CD4-positive, alpha-beta T cell treated with Interleukin-17A for 1 hour (primary cell): ENCODE measurements around the gene TRIL.

Experiments used
- DNase-seq: peaks from one replicate; pipeline ENCODE4 v3.0.0-alpha.2; 2020

Gene TRIL, protein sequence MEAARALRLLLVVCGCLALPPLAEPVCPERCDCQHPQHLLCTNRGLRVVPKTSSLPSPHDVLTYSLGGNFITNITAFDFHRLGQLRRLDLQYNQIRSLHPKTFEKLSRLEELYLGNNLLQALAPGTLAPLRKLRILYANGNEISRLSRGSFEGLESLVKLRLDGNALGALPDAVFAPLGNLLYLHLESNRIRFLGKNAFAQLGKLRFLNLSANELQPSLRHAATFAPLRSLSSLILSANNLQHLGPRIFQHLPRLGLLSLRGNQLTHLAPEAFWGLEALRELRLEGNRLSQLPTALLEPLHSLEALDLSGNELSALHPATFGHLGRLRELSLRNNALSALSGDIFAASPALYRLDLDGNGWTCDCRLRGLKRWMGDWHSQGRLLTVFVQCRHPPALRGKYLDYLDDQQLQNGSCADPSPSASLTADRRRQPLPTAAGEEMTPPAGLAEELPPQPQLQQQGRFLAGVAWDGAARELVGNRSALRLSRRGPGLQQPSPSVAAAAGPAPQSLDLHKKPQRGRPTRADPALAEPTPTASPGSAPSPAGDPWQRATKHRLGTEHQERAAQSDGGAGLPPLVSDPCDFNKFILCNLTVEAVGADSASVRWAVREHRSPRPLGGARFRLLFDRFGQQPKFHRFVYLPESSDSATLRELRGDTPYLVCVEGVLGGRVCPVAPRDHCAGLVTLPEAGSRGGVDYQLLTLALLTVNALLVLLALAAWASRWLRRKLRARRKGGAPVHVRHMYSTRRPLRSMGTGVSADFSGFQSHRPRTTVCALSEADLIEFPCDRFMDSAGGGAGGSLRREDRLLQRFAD

DNA sequence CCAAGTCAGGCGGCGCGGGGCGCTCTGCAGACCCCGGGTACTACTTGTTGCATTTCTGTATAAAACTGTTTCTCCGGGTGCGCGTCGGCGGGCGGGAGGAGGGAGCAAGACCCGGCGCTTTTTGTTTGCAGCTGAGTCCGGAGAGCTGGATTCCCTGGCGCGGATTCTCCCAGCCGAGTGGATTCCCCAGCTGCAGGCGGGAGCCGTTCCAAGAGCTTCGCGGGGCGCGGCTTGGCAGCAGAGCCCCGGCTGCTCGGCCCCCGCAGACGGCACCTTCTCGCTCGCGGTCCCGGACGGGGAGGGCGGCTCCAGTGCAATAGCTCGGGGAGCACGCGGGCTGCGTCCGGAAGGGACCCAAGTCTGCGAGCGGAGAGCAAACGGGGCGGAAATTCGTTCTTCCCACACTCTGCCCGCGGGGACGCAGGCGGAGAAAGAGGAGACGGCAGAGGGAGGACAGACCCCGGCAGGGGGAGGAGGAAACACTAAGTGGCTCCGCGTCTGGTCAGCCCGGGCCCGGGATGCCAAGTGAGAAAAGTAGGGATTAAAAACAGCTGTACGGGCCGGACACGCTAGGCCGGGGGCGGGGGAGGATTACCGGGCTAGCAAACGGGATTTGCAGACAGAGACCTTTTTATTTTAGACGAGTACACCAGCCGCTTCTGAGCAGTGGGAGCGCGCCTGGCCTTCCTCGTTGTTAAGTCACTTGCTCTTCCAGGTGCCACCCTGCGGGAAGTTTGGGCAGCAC, at the start of gene TRIL:
Gene TRIL, minus strand, starts transcription at position 96 of the 745 bp plus-strand sequence. CDS start 284 bp downstream, outside the sequence.
- DNase-seq: no peak

DNA sequence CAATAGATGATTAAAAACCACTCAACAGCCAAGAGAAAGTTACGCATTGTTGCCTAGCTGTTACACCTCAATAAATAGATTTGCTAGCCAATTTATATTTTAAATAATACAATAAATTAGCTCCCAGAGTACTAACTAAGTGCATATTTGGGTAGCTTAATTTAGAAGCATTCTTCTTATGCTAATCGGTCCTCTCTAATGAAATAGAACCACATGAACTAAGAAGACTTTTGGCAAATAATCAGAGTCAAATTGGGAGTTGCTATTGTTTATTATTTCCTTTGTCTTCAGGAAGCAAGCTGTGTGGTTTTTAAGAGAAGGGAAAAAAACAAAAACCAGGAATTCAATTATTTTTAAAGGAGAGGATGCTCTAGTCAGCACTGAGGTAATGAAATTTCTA, 49.0 kb upstream of the TRIL start:
- DNase-seq: no peak

DNA sequence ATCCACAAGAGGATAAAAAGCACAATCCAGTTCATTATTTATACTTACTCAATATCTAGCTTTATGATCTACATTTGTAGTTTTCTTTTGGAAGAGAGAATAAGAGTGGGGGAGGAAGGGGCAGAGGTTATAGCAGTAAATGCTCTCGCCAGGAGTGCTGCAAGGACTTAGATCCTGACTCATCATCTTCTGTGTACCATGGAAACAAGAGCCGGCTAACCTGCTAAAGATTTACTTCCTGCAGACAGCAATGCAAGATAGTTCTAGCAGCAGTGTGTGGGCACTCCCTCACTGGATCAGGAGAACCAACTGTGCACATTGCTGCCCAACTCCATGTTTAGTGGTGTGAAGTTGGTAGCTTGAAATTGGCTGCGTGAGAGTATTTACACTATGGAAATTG, 47.7 kb upstream of the TRIL start:
- DNase-seq: no peak

DNA sequence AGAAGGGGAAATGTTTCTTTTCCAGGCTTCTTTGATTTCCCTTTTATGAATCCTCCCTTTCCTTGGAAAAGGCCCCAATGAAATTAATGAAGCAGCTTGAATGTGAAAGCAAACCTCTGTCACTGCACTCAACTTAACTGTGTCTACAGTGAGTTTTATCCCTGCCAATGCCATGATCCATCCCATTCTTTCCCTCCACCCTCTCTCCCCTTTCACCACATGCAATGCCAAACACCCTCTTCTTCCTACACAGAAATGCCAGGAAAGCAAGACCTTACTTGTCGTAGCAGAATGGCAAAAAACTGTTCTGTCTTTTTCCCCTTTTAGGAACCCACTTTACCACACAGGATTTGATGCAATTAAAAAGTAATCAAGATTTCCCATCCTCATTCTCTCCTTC, 47.3 kb upstream of the TRIL start:
- DNase-seq: no peak

DNA sequence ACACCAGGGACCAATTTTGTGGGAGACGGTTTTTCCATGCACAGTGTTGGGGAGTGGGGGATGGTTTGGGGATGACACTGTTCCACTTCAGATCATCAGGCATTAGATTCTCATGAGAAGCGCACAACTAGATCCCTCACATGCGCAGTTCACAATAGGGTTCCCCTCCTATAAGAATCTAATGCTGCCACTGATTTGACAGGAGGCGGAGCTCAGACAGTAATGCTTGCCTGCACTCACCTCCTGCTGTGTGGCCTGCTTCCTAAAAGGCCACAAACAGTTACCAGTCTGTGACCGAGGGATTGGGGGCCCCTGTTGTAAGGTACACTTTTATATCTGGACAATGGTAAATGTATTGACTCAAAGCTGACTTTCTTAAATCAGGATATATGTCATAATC, 45.6 kb upstream of the TRIL start:
- DNase-seq: no peak

DNA sequence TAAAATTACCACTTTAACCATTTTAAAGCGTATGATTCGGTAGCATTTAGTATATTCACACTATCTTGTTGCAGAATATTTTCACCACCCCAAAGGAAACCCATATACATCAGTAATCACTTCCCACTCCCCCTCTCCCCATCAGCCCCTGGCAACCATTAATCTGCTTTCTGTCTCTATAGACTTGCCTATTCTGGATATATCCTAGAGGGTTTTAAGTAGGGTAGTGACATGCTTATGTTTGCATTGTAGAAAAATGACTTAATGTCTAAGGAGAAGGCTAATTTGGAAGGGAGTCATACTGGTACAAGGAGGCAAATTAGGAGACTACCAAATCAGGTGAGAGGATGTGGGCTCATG, 42.6 kb upstream of the TRIL start:
- no peak for DNase-seq

DNA sequence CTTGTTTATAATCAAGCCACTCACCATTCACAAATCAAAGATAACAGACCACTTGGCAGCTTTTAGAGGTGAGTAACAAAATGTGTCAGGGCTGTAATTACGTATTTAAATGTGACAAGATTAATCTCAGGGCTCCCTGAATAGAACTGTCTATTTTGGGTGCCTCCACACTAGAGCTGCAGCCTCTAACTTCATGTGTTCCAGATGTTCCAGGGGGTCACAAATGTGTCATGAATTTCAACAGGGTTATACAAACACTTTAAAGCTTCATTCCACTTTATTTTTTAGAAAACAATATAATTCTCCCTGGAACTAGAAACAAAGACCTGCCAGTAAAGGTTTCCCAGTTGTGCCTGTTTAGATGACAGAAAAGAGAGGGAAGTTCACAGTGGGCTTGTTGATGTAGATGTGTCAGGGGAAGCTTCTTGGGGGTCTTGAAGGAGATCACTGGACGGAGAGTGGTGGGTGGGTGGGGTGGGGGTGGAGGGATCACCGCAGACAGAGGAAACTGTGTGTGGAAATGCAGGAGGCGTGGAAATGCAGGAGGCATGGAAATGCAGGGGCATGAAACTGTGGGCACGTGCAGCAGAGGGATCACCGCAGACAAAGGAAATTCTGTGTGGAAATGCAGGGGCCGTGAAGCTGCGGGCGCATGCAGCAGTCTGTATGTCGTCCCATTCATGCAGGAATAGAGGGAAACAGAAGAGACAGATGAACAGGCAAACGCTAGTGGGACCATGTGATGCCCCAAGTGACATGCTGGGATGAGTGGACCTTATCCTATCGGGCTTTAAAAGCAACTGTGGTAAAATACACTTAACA, 42.0 kb upstream of the TRIL start:
- no peak for DNase-seq

DNA sequence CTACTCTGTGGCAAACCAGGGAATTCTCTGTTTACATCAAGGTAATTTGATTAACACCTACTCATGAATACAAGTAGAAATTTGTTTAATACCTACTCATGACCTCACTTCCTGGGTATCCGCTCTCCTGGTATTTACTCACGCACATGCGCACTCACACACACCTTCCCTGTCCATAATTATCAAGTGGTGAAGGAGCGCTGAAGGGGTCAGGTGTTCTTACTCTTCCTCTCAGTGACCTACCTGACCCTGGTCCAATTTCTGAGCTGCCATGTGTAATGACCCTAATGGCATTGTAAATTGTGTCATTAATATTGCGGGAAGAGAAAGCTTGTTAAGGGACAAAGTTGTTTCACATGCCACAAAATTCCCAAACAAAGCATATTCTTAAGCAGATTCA, 41.3 kb upstream of the TRIL start:
- DNase-seq: no peak

DNA sequence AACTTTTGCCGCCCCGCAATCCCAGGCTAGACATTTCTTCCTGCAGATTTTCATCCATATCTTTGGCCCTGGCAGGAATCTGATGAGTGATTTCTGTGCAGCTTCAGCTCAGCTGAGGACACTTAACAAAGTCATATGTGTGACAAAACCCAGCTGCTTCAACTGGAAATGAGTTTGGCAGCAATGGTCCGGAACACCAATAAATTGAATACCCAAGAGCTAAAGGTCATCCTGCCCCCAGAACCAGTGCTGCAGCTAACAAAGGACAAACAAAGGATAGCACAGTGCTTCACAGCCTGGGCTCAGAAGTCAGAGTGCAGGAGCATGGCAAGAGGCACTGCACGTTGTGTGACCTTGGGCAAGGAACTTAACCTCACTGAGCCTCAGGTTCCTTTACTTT, 40.0 kb upstream of the TRIL start:
- DNase-seq: no peak

DNA sequence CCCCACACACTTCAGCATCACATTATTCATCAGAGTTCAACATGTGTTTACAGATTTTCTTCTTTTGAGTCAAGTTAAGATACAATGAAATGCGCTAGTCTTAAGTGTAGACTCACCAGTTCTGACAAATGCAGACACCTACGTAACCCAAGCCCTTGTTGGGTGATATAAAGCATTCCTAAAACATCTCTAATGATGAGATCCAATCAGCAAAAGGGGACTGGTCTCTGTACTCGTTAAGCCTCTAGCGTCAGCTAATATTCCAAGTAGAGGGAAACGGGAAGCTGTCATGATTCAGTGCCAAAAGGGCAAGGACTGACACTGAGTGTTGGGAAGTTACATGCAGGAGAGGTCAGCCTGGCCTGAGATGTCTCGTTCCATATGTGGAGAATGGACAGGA, 38.7 kb upstream of the TRIL start:
- DNase-seq: no peak

DNA sequence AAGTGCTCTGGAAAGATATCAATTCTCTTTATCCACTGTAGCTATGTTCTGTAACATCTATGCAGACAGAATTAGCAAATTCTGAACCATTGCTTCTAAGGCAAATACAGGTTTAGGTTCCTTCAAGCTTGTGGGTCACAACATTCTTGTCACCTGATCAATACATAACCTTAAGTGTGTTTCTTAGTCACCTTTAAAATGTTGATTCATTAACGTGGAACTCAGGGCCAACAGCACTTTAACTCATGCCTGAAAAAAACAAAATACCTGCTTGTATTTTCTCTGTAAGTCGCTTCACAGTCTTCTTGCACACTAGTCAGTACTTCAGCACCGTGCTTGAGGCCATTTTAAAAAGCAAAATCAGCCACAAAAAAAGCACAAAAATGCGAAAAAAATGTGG, 35.2 kb upstream of the TRIL start:
- DNase-seq: no peak

DNA sequence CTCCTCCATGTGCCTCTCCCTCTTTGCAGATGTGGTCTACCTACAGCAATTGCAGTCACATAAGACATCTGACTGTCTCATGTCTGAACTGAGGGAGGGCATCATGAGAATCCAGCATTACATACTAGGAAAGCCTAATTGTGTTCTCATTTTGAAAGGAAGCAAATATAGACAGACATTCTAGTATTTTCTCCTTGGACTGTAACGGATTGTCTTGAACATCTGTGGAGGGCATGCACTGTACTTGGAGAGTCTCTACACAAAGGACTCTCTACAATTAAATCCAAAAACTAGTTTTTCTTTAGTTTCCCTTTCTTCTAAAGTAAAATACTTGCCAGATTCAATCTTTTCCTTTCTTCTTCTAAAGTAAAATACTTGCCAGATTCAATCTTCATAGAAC, 34.7 kb upstream of the TRIL start:
- DNase-seq: no peak

DNA sequence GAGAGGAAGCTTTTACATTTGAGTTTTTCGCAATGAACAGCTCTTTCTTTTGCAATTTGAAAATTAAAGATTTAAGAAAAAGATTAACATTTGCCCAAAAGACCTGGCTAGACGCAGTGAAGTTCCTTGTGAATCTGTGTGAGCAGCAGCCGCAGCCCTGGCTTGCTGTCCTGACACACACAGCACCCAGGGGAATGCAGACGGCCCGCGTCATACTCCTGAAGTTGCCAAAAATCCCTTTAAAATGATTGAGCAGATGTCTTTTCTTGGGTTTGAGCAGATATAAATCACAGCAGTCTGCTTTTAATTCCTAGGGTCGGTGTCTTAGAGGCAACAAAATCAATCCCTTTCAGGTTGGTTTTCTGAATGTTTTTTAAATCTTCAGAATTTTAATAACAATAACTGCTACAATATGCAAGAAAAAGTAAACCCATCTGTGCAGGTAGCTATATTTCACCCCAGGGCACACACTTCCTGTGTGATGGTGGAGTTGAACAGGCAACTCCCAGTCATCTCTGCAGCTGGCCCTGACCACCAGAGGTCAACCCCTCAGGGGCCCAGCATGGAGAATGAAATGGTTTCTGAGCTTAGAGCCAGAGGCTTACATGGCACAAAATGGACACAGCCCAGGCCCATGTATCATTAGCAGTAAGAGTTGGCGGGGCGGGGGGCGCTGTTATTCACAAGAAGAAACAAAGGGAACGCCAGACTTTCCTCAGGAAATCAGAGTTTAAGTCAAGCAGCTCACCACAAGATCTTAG, 32.2 kb upstream of the TRIL start:
- DNase-seq: no peak

DNA sequence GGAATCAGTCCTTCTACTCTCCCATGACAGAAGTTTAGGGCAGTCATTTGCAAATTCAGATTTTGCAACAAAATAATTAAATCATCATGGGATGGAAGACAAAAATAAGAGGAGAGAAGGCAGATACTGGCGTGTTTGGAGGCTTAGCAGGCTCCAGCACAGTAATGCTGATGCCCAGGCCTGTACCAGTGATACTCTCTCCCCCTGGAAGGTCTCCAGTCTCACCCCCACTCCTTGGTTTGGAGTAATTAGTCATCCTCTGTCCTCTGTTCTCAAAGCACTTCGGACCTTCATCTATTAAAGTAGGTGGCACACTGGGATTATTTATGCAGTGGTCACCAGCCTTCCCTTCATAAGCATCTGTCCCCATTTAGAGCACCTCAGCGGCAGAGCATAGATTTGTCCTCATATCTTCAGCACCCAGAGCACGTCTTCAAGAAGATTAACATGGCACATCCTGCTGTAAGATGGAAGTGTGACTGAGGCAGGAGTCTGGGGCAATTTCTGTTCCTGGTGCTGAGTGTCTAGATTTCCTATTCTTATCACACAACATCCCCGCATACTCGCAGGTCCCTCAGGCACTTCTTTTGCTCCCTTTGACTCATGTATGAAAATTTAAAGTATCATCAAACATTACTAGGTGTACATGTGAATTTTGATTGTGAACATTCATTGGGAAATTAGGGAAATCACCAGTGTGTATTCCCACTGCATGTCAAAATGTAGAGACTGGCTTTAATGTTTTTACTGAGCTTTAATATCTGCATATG, 31.3 kb upstream of the TRIL start:
- DNase-seq: no peak

DNA sequence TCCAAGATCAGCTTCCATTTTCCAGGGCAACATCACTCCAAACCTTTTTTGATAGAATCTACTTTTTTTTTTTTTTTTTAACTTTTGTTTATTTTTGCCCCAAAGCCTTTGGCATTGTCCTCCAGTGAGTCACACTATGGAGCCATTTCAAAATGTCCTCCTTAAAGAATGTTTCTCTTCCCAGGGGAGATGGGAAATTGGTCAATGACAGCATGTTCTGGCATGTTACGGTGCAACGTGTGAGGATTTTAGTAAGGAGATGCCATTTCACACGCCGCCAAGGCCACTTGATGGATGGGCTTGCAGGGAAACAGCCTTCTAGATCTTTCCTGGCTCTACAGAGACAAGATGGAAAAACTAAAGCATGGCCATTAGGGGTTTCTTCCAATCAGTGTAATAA, 30.7 kb upstream of the TRIL start:
- DNase-seq: no peak

DNA sequence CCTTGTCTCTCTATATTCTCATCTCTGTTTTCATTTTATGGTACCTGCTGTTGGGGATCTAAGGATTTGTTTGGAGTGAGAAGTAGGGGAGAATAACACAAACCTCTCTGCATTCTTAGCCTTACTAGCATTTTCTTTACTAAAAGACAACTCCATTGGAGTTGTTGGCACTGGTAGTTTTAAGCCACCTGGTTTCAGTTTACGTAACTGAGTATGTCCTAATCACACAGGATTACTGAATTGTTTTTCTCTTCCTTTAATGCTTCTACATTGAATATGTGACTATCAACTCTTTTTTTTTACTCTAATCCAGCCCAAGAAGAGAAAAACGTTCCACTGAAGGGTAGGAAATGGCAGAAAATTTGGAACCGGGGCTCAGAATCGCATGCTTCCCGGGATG, 30.0 kb upstream of the TRIL start:
- DNase-seq: no peak

DNA sequence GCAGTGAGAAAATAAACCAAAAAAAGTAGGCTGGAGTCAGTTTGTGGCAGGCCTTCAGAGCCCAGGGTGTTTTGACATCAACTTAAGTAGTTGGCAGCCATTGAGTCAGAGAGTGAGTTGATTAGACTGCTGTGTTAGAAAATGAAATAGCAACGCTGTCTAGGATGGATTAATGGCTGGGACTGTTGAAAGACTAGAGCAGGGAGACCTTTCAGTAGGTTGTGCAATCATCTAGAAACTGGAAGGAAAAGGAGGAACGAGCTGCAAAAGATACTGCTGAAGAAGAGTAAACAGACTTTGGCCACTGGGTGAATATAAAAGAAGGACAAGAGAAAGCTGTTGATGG, 28.6 kb upstream of the TRIL start:
- no peak for DNase-seq

DNA sequence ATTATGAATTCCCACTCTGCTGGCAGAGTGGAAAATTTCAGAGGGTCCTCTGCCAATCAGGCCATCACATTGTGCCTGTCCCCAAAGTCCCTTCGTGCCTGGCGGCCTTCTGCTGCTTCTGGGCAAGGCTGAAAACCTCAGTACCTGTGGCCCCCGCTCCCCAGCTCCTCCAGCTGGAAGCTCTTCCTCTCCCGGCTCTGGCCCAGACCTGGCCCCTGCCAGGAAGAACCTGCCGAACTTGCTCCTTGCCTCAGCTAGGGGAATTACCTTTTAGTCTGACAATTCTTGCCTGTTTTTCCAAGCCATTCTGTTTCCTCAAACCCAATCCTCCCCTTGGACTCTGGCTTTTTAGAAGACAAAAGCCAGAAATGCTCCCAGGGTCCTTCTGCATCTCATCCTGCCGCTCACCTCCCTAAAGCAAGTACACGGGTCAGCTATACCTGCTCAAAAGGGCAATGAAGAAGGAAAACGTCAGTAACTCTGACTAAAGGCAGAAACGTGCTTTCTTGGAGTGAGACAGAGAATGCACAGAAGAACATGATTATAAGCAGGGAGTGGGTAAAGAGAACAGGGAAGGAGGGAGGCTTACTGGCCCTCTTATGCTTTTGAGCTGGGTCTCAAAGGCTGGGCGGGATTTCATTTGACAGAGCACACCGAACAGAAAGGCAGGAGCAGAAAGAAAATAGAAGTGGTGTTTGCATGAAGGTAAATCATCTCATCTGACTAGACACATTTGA, 28.1 kb upstream of the TRIL start:
- DNase-seq: no peak

DNA sequence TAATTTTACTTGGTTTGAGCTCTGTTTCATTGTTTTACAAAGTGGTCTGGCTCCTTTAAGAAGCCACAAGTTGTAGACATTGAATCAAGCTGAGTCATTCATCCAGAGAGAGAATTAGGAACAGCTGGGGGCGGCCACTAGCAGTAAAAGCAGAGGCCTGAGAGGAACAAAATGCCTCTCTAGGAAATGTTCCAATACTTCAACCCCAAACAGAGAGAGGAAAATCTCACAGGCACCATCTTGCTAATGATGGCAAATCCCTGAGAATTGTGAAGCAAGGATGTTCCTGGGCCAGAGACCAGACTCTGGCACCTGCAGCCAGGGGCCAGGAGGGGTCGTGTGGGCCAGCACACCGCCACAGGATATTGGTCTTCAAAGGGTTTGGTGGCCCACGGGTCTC, 26.5 kb upstream of the TRIL start:
- DNase-seq: no peak

DNA sequence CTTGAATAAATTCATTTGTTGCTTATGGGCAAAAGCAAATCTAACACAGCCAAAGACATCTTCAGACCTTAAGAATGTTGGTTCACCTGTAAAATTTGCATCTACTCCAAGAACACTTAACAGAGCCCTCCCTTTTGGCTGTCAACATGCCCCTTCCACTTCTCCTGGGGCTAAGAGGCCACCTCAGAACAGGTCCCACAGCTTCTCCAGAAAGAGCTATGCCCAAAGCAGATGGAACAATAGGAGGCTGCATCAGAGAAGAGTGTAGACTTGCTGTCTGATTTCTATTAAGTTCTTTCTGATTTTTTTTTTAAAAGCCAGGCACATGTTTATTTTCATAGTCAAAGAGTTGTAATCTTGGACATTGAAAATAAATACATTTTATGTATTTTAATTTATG, 26.1 kb upstream of the TRIL start:
- no peak for DNase-seq
